Duodenal mucosa (tissue), 2 donors: ENCODE measurements around the gene ABHD6.
"Not testable (repeated sequence)": the region's sequence is repeated elsewhere in the genome, so short reads cannot be mapped to it uniquely, and the experiment has no call there.

ENCODE experiments used
- H3K27ac ChIP-seq: one replicate; pipeline ENCODE4 v1.7.0; 2013; ENCODE audit warnings: low read depth, low read length
- H3K27me3 ChIP-seq, 2 donors: one replicate each; pipeline ENCODE4 v1.7.0; 2013; ENCODE audit warnings: low read length in 2 of 2, control low read depth in 1 of 2; ENCODE audit not compliant: insufficient read depth in 2 of 2, control insufficient read depth in 1 of 2
- H3K36me3 ChIP-seq, 2 donors: one replicate each; pipeline ENCODE4 v1.7.0; 2013; ENCODE audit warnings: low read length in 2 of 2, control low read depth in 1 of 2; ENCODE audit not compliant: insufficient read depth in 2 of 2, control insufficient read depth in 1 of 2
- H3K4me1 ChIP-seq, 2 donors: one replicate each; pipeline ENCODE4 v1.7.0; 2013; ENCODE audit warnings: low read length in 2 of 2, control low read depth in 1 of 2; ENCODE audit not compliant: insufficient read depth in 2 of 2, control insufficient read depth in 1 of 2
- H3K4me3 ChIP-seq, 2 donors: one replicate each; pipeline ENCODE4 v1.7.0; 2013; ENCODE audit warnings: low read length in 2 of 2, low read depth in 1 of 2
- H3K9ac ChIP-seq, 2 donors: one replicate each; pipeline ENCODE4 v1.7.0; 2013; ENCODE audit warnings: low read length in 2 of 2, low read depth in 1 of 2
- H3K9me3 ChIP-seq, 2 donors: one replicate each; pipeline ENCODE4 v1.7.0; 2013; ENCODE audit warnings: low read length in 2 of 2, control low read depth in 1 of 2; ENCODE audit not compliant: control insufficient read depth in 1 of 2

The ABHD6 gene

GRCh38 chr3:58271901-58272501 is 34.4 kb downstream of the ABHD6 start:
- Histone ChIP-seq H3K9ac (no peak overlapping the region), H3K27ac (no peak overlapping the region), H3K9me3 (no peaks in the 10 kb centered on the region), H3K4me1 (no peaks in the 10 kb centered on the region), H3K4me3 (no peak overlapping the region), H3K27me3 (no peaks in the 10 kb centered on the region), H3K36me3 (peaks cover 14 to 49% of the 10 kb centered on the region in 2 donors)

GRCh38 chr3:58272891-58273290 is 35.3 kb downstream of the ABHD6 start:
- Histone ChIP-seq H3K27ac (no peak overlapping the region), H3K4me3 (no peak overlapping the region), H3K9me3 (no peaks in the 10 kb centered on the region), H3K27me3 (no peaks in the 10 kb centered on the region), H3K4me1 (no peaks in the 10 kb centered on the region), H3K36me3 (peaks cover 12 to 45% of the 10 kb centered on the region in 2 donors), H3K9ac (no peak overlapping the region)

GRCh38 chr3:58273362-58273761 is 35.8 kb downstream of the ABHD6 start:
- peaks cover 12 to 40% of the 10 kb centered on the region in 2 donors for H3K36me3 ChIP-seq

DNA sequence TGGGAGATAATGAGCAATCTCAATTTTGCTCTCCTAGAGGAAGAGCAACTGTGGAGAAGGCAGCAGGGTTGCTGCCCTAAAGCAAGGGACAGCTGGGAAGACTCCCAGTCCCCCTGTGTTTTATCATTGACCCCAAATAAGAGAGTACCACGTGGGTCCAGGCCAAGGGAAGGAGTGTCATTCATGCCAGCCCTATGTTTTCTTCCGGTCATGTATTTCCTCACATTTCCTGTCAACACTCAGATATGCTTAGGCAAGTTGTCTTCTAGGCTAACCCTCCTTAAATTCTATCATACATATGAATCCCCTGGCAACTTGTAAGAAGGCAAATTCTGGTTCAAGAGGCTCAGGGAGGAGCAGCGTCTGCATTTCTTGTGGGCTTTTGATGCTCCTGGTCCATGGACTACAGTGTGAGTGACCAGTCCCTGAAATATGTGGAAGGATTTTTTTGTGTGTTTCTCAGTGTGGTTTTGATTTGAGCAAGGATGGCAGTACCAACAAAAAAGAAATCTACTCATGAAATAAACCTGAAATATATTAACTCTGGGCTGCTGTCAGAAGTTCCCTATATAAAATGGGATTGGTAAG is 36.5 kb downstream of the ABHD6 start:
- peaks cover 7 to 32% of the 10 kb centered on the region in 2 donors for H3K36me3 ChIP-seq
- no peaks in the 10 kb centered on the region for H3K27me3 ChIP-seq
- no peaks in the 10 kb centered on the region for H3K9me3 ChIP-seq
- H3K27ac ChIP-seq, result no peak overlapping the region
- H3K4me3 ChIP-seq, result no peak overlapping the region
- no peak overlapping the region for H3K9ac ChIP-seq
- H3K4me1 ChIP-seq, result no peaks in the 10 kb centered on the region

More at GRCh38 chr3:58273362-58273761, 35.8 kb downstream of the ABHD6 start:
- H3K27ac ChIP-seq, H3K4me1 ChIP-seq, H3K4me3 ChIP-seq, H3K9ac ChIP-seq, H3K27me3 ChIP-seq, H3K9me3 ChIP-seq: not testable (repeated sequence)

GRCh38 chr3:58281069-58281468 is 43.5 kb downstream of the ABHD6 start:
- Histone ChIP-seq H3K27ac (no peak overlapping the region), H3K9ac (no peak overlapping the region), H3K4me3 (no peak overlapping the region), H3K27me3 (no peaks in the 10 kb centered on the region), H3K9me3 (no peaks in the 10 kb centered on the region), H3K4me1 (no peaks in the 10 kb centered on the region), H3K36me3 (peaks cover 0 to 35% of the 10 kb centered on the region in 2 donors)

DNA sequence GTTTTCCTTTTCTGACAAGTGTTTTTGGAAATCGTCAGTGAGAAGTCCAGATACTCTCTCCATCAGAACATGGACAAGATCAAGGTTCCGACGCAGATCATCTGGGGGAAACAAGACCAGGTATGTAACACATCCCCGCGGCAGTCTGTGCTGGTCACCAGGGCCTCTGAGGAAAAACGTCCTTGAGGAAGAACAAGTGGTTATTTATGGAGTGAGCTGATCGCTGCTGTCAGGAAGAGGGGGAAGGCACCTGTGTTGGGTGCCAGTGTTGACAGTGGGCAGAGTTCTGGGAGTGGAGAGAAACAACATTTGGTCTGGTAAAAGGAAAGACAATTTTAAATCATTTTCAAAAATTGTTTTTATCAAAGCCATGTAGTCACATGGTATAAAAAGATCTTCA is 47.7 kb downstream of the ABHD6 start:
- no peak overlapping the region for H3K9ac ChIP-seq
- peaks cover 7 to 59% of the 10 kb centered on the region in 2 donors for H3K36me3 ChIP-seq
- H3K9me3 ChIP-seq, result no peaks in the 10 kb centered on the region
- no peak overlapping the region for H3K4me3 ChIP-seq
- no peak overlapping the region for H3K27ac ChIP-seq
- no peaks in the 10 kb centered on the region for H3K4me1 ChIP-seq
- no peaks in the 10 kb centered on the region for H3K27me3 ChIP-seq

- Histone ChIP-seq H3K36me3 (peaks cover 7 to 46% of the 10 kb centered on the region in 2 donors), H3K27ac (no peak overlapping the region), H3K27me3 (no peaks in the 10 kb centered on the region), H3K4me1 (no peaks in the 10 kb centered on the region), H3K9ac (no peak overlapping the region), H3K4me3 (no peak overlapping the region), H3K9me3 (no peaks in the 10 kb centered on the region)
Measured at GRCh38 chr3:58287354-58287753, 49.8 kb downstream of the ABHD6 start.

DNA sequence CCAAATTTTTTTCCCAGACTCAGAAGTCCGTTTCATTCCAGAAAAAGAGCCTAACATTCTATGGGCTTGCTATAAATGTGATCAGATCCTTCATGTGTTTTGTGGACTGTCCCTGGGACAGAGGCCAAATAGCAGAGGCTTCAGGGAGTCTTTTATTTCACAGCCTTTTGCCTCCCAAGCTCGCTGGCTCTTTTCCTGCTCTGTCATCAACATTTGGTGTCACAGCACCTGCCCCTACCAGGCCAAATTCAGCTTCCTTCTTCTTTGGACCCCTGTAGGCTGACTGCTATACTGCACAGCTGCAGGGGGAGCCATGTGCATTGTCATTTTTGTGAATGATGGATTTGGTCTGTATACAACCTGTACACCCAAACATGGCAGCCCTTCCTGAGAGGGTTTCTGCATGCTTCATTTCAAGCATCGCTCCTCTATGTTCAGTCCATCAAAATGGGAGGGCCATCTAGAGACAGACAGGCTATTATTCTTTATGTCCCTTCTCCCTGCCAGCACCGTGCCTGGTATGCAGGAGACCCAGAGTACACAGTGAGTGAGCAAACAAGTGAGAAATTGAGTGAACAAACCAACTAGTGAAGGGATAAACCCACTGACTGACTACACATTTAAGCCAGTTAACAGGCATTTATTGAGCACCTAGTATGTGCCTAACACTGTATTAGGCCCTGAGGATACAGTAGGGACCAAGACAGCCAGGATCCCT is 50.6 kb downstream of the ABHD6 start:
- Histone ChIP-seq H3K9me3 (no peaks in the 10 kb centered on the region), H3K9ac (no peak overlapping the region), H3K36me3 (peaks cover 7 to 44% of the 10 kb centered on the region in 2 donors), H3K27me3 (no peaks in the 10 kb centered on the region), H3K4me1 (no peaks in the 10 kb centered on the region), H3K27ac (no peak overlapping the region), H3K4me3 (no peak overlapping the region)

DNA sequence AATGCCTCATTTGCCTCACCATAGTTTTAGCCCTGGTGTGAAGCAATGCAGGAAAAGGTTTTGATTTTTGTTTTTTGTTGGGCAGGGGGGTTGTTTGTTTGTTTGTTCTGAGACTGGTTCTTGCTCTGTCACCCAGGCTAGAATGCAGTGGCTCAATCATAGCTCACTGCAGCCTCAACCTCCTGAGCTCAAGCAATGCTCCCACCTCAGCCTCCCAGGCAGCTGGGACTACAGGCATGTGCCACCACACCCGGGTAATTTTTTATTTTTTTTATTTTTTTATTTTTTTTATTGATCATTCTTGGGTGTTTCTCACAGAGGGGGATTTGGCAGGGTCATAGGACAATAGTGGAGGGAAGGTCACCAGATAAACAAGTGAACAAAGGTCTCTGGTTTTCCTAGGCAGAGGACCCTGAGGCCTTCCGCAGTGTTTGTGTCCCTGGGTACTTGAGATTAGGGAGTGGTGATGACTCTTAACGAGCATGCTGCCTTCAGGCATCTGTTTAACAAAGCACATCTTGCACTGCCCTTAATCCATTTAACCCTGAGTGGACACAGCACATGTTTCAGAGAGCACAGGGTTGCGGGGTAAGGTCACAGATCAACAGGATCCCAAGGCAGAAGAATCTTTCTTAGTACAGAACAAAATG is 51.5 kb downstream of the ABHD6 start:
- H3K27ac ChIP-seq, H3K9me3 ChIP-seq: not testable (repeated sequence)
- H3K36me3 ChIP-seq, result peaks cover 7 to 44% of the 10 kb centered on the region in 2 donors

DNA sequence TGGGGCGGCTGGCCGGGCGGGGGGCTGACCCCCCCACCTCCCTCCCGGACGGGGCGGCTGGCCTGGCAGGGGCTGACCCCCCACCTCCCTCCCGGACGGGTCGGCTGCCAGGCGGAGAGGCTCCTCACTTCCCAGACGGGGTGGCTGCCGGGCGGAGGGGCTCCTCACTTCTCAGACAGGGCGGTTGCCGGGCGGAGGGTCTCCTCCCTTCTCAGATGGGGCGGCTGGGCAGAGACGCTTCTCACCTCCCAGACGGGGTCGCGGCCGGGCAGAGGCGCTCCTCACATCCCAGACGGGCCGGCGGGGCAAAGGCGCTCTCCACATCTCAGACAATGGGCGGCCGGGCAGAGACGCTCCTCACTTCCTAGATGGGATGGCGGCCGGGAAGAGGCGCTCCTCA is 52.9 kb downstream of the ABHD6 start:
- H3K27me3 ChIP-seq, H3K27ac ChIP-seq, H3K9me3 ChIP-seq, H3K4me3 ChIP-seq, H3K9ac ChIP-seq, H3K4me1 ChIP-seq: not testable (repeated sequence)
- peaks cover 7 to 41% of the 10 kb centered on the region in 2 donors for H3K36me3 ChIP-seq

More for the DNA sequence above, 51.5 kb downstream of the ABHD6 start:
- H3K9ac ChIP-seq, H3K27me3 ChIP-seq, H3K4me3 ChIP-seq, H3K4me1 ChIP-seq: not testable (repeated sequence)
